IMR-90 (cell line): Measurements from ENCODE around the gene EXD1. TPM values are rescaled to one million over a fixed set of nuclear protein-coding genes. Genes with fewer than 3 reads are reported as not detected.

Source experiments
- ATAC-seq: fragments of 200-7000 bp; cut with Tn5 transposase; 2 replicates; pipeline ENCODE4 v1.9.1; 2020; ENCODE audit warnings: low read depth, mild to moderate bottlenecking, moderate library complexity
- BruUV-seq: library from RNA; stranded (reverse); fragments of 400-500 nt; replicated peaks from 2 replicates; lab custom pipeline; 2021; lab: Mats Ljungman, UMichigan
- CTCF ChIA-PET: fragments of 300-600 bp; formaldehyde crosslinking; extraction: SDS; loops from one replicate; lab custom pipeline; 2021; ENCODE audit warnings: antibody characterized with exemption; lab: Yijun Ruan, JAX
- POLR2A ChIA-PET: fragments of 300-600 bp; sonication (Branson Sonifier 250); formaldehyde crosslinking; loops from one replicate; lab custom pipeline; 2022; ENCODE audit warnings: antibody characterized with exemption; ENCODE audit not compliant: unreplicated experiment; lab: Charles Lee
- DNase-seq: peaks from one replicate; pipeline ENCODE4 v3.0.0; 2013
- H2AFZ ChIP-seq: replicated peaks from 2 replicates; pipeline ENCODE3; 2013; ENCODE audit warnings: low read length, mild to moderate bottlenecking; ENCODE audit not compliant: poor library complexity
- H2AK5ac ChIP-seq: 2 replicates; pipeline ENCODE4 v1.6.1; 2013; ENCODE audit warnings: low read depth, low read length, inconsistent platforms
- H2AK9ac ChIP-seq: replicated peaks from 2 replicates; pipeline ENCODE3; 2013; ENCODE audit warnings: mild to moderate bottlenecking, low read depth, low read length, moderate library complexity; ENCODE audit not compliant: poor library complexity
- H2BK120ac ChIP-seq: 2 replicates; pipeline ENCODE4 v1.6.1; 2013; ENCODE audit warnings: low read depth, low read length, inconsistent platforms
- H2BK15ac ChIP-seq: 3 replicates; pipeline ENCODE4 v1.6.1; 2013; ENCODE audit warnings: low read depth, low read length, inconsistent platforms
- H2BK20ac ChIP-seq: 2 replicates; pipeline ENCODE4 v1.6.1; 2013; ENCODE audit warnings: low read depth, mild to moderate bottlenecking, inconsistent platforms, low read length, moderate library complexity
- H2BK5ac ChIP-seq: 2 replicates; pipeline ENCODE4 v1.6.1; 2013; ENCODE audit warnings: mild to moderate bottlenecking, low read depth, low read length, inconsistent platforms; ENCODE audit not compliant: poor library complexity, severe bottlenecking
- H3K14ac ChIP-seq: replicated peaks from 2 replicates; pipeline ENCODE4 v1.6.1; 2013; ENCODE audit warnings: low read depth, low read length, inconsistent platforms
- H3K18ac ChIP-seq: 2 replicates; pipeline ENCODE4 v1.6.1; 2013; ENCODE audit warnings: low read depth, low read length, control low read depth
- H3K23ac ChIP-seq: 2 replicates; pipeline ENCODE4 v1.6.1; 2013; ENCODE audit warnings: low read depth, low read length, inconsistent platforms
- H3K27ac ChIP-seq: 2 replicates; pipeline ENCODE4 v1.5.1; 2013; ENCODE audit warnings: mild to moderate bottlenecking, control low read depth, low read length; ENCODE audit not compliant: insufficient read depth
- H3K27me3 ChIP-seq: 2 replicates; pipeline ENCODE4 v1.6.1; 2013; ENCODE audit warnings: low read length; ENCODE audit not compliant: control insufficient read depth, insufficient read depth
- H3K36me3 ChIP-seq: 2 replicates; pipeline ENCODE4 v1.6.1; 2013; ENCODE audit warnings: low read length, mixed read lengths; ENCODE audit not compliant: control insufficient read depth, insufficient read depth
- H3K4ac ChIP-seq: 2 replicates; pipeline ENCODE4 v1.6.1; 2013; ENCODE audit warnings: low read depth, low read length, inconsistent platforms
- H3K4me1 ChIP-seq: 2 replicates; pipeline ENCODE4 v1.6.1; 2013; ENCODE audit warnings: low read length, mixed read lengths; ENCODE audit not compliant: control insufficient read depth, insufficient read depth
- H3K4me2 ChIP-seq: 2 replicates; pipeline ENCODE4 v1.6.1; 2013; ENCODE audit warnings: low read depth, mild to moderate bottlenecking, control low read depth, low read length, moderate library complexity
- H3K4me3 ChIP-seq: 2 replicates; pipeline ENCODE4 v1.5.1; 2013; ENCODE audit warnings: low read depth, mild to moderate bottlenecking, control low read depth, low read length, moderate library complexity; ENCODE audit not compliant: insufficient read depth
- H3K56ac ChIP-seq: 2 replicates; pipeline ENCODE4 v1.6.1; 2013; ENCODE audit warnings: low read length, inconsistent platforms; ENCODE audit not compliant: insufficient read depth; ENCODE audit errors: extremely low read depth
- H3K79me1 ChIP-seq, 2 experiments: 2 replicates each; pipeline ENCODE4 v1.6.1; 2013; ENCODE audit warnings: low read length in 2 of 2, inconsistent platforms in 1 of 2, low read depth in 1 of 2
- H3K9ac ChIP-seq: 2 replicates; pipeline ENCODE4 v1.6.1; 2013; ENCODE audit warnings: low read depth, low read length, control low read depth
- H3K9me1 ChIP-seq: 2 replicates; pipeline ENCODE4 v1.6.1; 2013; ENCODE audit warnings: low read length, inconsistent platforms; ENCODE audit not compliant: insufficient read depth
- H3K9me3 ChIP-seq: 2 replicates; pipeline ENCODE4 v1.6.1; 2013; ENCODE audit warnings: low read length; ENCODE audit not compliant: control insufficient read depth, insufficient read depth
- H4K20me1 ChIP-seq: 2 replicates; pipeline ENCODE4 v1.6.1; 2013; ENCODE audit warnings: low read length, inconsistent platforms; ENCODE audit not compliant: insufficient read depth
- H4K5ac ChIP-seq: 2 replicates; pipeline ENCODE4 v1.6.1; 2013; ENCODE audit warnings: mild to moderate bottlenecking, low read depth, low read length, control low read depth
- H4K8ac ChIP-seq, 2 experiments: 2 replicates each; pipeline ENCODE4 v1.6.1; 2013; ENCODE audit warnings: low read depth in 2 of 2, low read length in 2 of 2, control low read depth in 1 of 2, inconsistent platforms in 1 of 2
- H4K91ac ChIP-seq: 2 replicates; pipeline ENCODE4 v1.6.1; 2013; ENCODE audit warnings: low read depth, low read length, inconsistent platforms; ENCODE audit not compliant: insufficient read depth
- BHLHE40 ChIP-seq: fragments of 150-350 bp; IDR thresholded peaks from 2 replicates; pipeline ENCODE4 v1.6.1; 2016; ENCODE audit warnings: mild to moderate bottlenecking, low read depth, low read length
- CEBPB ChIP-seq: IDR thresholded peaks from 2 replicates; pipeline ENCODE4 v1.6.1; 2012; ENCODE audit warnings: low read depth, low read length, improper control_type of control experiment
- CTCF ChIP-seq: conservative IDR thresholded peaks from 2 replicates; pipeline ENCODE4 v1.5.1; 2012; ENCODE audit warnings: mild to moderate bottlenecking, low read depth, low read length, improper control_type of control experiment
- FOS ChIP-seq: fragments of 150-350 bp; IDR thresholded peaks from 2 replicates; pipeline ENCODE4 v1.6.1; 2016; ENCODE audit warnings: low read depth, low read length
- MXI1 ChIP-seq: IDR thresholded peaks from 2 replicates; pipeline ENCODE4 v1.6.1; 2012; ENCODE audit warnings: low read depth, mild to moderate bottlenecking, low read length, moderate library complexity, borderline replicate concordance
- RAD21 ChIP-seq: IDR thresholded peaks from 2 replicates; pipeline ENCODE4 v1.6.1; 2012; ENCODE audit warnings: low read length, improper control_type of control experiment
- RCOR1 ChIP-seq: IDR thresholded peaks from 2 replicates; pipeline ENCODE4 v1.6.1; 2012; ENCODE audit warnings: mild to moderate bottlenecking, low read length, improper control_type of control experiment; ENCODE audit not compliant: insufficient replicate concordance
- RFX5 ChIP-seq: IDR thresholded peaks from 2 replicates; pipeline ENCODE4 v1.8.0; 2012; ENCODE audit warnings: low read depth, mild to moderate bottlenecking, low read length, moderate library complexity
- SMC3 ChIP-seq: fragments of 150-350 bp; IDR thresholded peaks from 2 replicates; pipeline ENCODE4 v1.6.1; 2016; ENCODE audit warnings: low read depth, mild to moderate bottlenecking, antibody characterized with exemption, low read length, moderate library complexity
- USF2 ChIP-seq: fragments of 150-350 bp; IDR thresholded peaks from 2 replicates; pipeline ENCODE4 v1.6.1; 2017; ENCODE audit warnings: mild to moderate bottlenecking, antibody characterized with exemption, low read length, low read depth
- WGBS, 2 experiments: methylation state at CpG; one replicate each; pipeline versions ENCODE4 v1.1.5 to v1.1.7; 2013; ENCODE audit warnings: missing lambda C conversion rate in 2 of 2; ENCODE audit not compliant: insufficient read length in 1 of 2; ENCODE audit errors: extremely low coverage in 2 of 2; 5-methylcytosine and 5-hydroxymethylcytosine counted together
- dilution Hi-C: fragments of 300-500 bp; cut with HindIII; formaldehyde crosslinking; loops from one replicate; pipeline ENCODE4 v1.14.3; 2018; ENCODE audit warnings: low sequenced_read_pairs; ENCODE audit not compliant: unreplicated experiment
- in situ Hi-C: fragments of 300-500 bp; cut with MboI; formaldehyde crosslinking; loops from 3 replicates; pipeline ENCODE4 v1.14.3; 2019; ENCODE audit warnings: low sequenced_read_pairs, inconsistent platforms, mixed read lengths
- intact Hi-C: fragments of 100-400 bp; cut with micrococcal nuclease; formaldehyde crosslinking; loops from 2 replicates; pipeline ENCODE4 v1.10.0; 2022
- polyA plus RNA-seq, 3 experiments: library from polyadenylated mRNA; depleted of rRNA; stranded (reverse); fragments of >200 nt; gene quantifications; 2 replicates each; pipeline ENCODE4 v1.2.3, GENCODE V29; 2012; ENCODE audit warnings: low replicate concordance in 1 of 3
- total RNA-seq: library from RNA; depleted of rRNA; stranded (reverse); fragments of >200 nt; gene quantifications from 2 replicates; pipeline ENCODE4 v1.2.3, GENCODE V29; 2012

EXD1 gene
- total and polyA plus RNA-seq, 2 of the 4 experiments (the other 2 are of a cell fraction), result not detected

- ChIA-PET POLR2A (no interaction called here), CTCF (no interaction called here)
- dilution Hi-C loops (no loop called here), in situ Hi-C loops (no loop called here), intact Hi-C loops (loop anchor here (10.0 kb wide), 1 partner anchor 177 kb away; the partner anchor contains the start of gene RTF1)
- DNase-seq, result no peak
- peaks cover 6% of the 10 kb centered on the region for H3K36me3 ChIP-seq
- no peak for ATAC-seq
- H3K4me3 ChIP-seq, result no peak overlapping the region
- no peak overlapping the region for H2AFZ ChIP-seq
- no peak overlapping the region for H3K18ac ChIP-seq
- H2BK20ac ChIP-seq, result no peak overlapping the region
- peaks cover 11% of the 10 kb centered on the region for H3K9me1 ChIP-seq
- no CpG with 5 or more reads among the region's 5 CpGs for WGBS, 2 experiments
- no peak overlapping the region for H2BK15ac ChIP-seq
- H3K4me1 ChIP-seq, result peaks cover 5% of the 10 kb centered on the region
- no peak overlapping the region for H4K91ac ChIP-seq
- no peak for TF ChIP-seq CEBPB
- no peak for TF ChIP-seq MXI1
- no peak for TF ChIP-seq USF2
- no peak for TF ChIP-seq RAD21
- TF ChIP-seq RCOR1, result no peak
- TF ChIP-seq FOS, result no peak
- no peak for TF ChIP-seq BHLHE40
- TF ChIP-seq SMC3, result no peak
- no peak for TF ChIP-seq RFX5
- no peak for TF ChIP-seq CTCF
- H2AK9ac ChIP-seq, result no peak overlapping the region
- peaks cover 20% of the 10 kb centered on the region; the same call in 1 of the 2 replicates for H4K20me1 ChIP-seq
- peaks cover 35 to 65% of the 10 kb centered on the region in 2 experiments for H3K79me1 ChIP-seq
- no peak overlapping the region for H3K9ac ChIP-seq
- no peak overlapping the region for H4K5ac ChIP-seq
- no peaks in the 10 kb centered on the region for H3K27me3 ChIP-seq
- H3K27ac ChIP-seq, result no peak overlapping the region
- no peak overlapping the region for H2AK5ac ChIP-seq
- no peak overlapping the region for H3K23ac ChIP-seq
- H3K4me2 ChIP-seq, result no peak overlapping the region
- BruUV-seq, result no TSS peak
- no peak overlapping the region for H4K8ac ChIP-seq
- no peak overlapping the region for H3K4ac ChIP-seq
- no peak overlapping the region for H2BK120ac ChIP-seq
- no peaks in the 10 kb centered on the region for H3K9me3 ChIP-seq
- no peak overlapping the region for H3K56ac ChIP-seq
- H3K14ac ChIP-seq, result no peak overlapping the region
- H2BK5ac ChIP-seq, result no peak overlapping the region
Observed at GRCh38 chr15:41238100-41238499, 7.5 kb upstream of the EXD1 start.
